CD4-positive, alpha-beta T cell (primary cell): ENCODE measurements around the gene LMX1B. TPM values are rescaled to one million over a fixed set of nuclear protein-coding genes. Genes with fewer than 3 reads are reported as not detected.

Experiments
- ATAC-seq: fragments of 200-7000 bp; cut with Tn5 transposase; one replicate; pipeline ENCODE4 v1.10.0; 2022; ENCODE audit warnings: mild to moderate bottlenecking; ENCODE audit not compliant: poor library complexity
- CTCF ChIA-PET: fragments of 350-600 bp; sonication (Branson Sonifier 250); formaldehyde crosslinking; loops from one replicate; lab custom pipeline; 2021; ENCODE audit warnings: antibody characterized with exemption, inconsistent platforms; lab: Charles Lee
- POLR2A ChIA-PET: fragments of 350-600 bp; sonication (Branson Sonifier 250); formaldehyde crosslinking; loops from one replicate; lab custom pipeline; 2021; ENCODE audit warnings: antibody characterized with exemption, inconsistent platforms; lab: Charles Lee
- DNase-seq, 14 experiments: peaks; one replicate each; pipeline ENCODE4 v3.0.0-alpha.2; 2013 to 2020; ENCODE audit warnings: mixed read lengths in 2 of 14
- H3K27ac ChIP-seq, 2 donors: one replicate each; pipeline versions ENCODE4 v1.5.1 to v1.7.0; 2013; ENCODE audit warnings: low read length in 2 of 2, low read depth in 1 of 2, mild to moderate bottlenecking in 1 of 2
- H3K27me3 ChIP-seq, 2 experiments: 1 replicate in 1 of 2; 2 replicates in 1 of 2; pipeline versions ENCODE4 v1.6.1 to v1.7.0; 2013; ENCODE audit warnings: low read length in 2 of 2, control low read depth in 1 of 2, mild to moderate bottlenecking in 1 of 2, moderate library complexity in 1 of 2; ENCODE audit not compliant: insufficient read depth in 2 of 2, control insufficient read depth in 1 of 2
- H3K36me3 ChIP-seq: one replicate; pipeline ENCODE4 v1.6.1; 2013; ENCODE audit warnings: low read length, control low read depth; ENCODE audit not compliant: insufficient read depth
- H3K4me1 ChIP-seq: one replicate; pipeline ENCODE4 v1.6.1; 2013; ENCODE audit warnings: low read length, control low read depth; ENCODE audit not compliant: insufficient read depth
- H3K4me3 ChIP-seq: one replicate; pipeline ENCODE4 v1.5.1; 2013; ENCODE audit warnings: mild to moderate bottlenecking, low read length, moderate library complexity
- H3K9me3 ChIP-seq, 2 experiments: 1 replicate in 1 of 2; 2 replicates in 1 of 2; pipeline versions ENCODE4 v1.6.1 to v1.7.0; 2013; ENCODE audit warnings: low read length in 2 of 2, mild to moderate bottlenecking in 2 of 2, control low read depth in 1 of 2, moderate library complexity in 1 of 2; ENCODE audit not compliant: control insufficient read depth in 1 of 2, insufficient read depth in 1 of 2
- H3K27ac Mint-ChIP-seq: one replicate; pipeline ENCODE4 v1.8.0; 2020; ENCODE audit warnings: mixed read lengths
- H3K27me3 Mint-ChIP-seq: one replicate; pipeline ENCODE4 v1.8.0; 2021; ENCODE audit warnings: mixed read lengths
- H3K36me3 Mint-ChIP-seq: one replicate; pipeline ENCODE4 v1.8.0; 2021; ENCODE audit warnings: low read depth, mixed read lengths
- H3K4me1 Mint-ChIP-seq: one replicate; pipeline ENCODE4 v1.8.0; 2021; ENCODE audit warnings: low read depth, mixed read lengths
- H3K4me3 Mint-ChIP-seq: one replicate; pipeline ENCODE4 v1.8.0; 2020; ENCODE audit warnings: mild to moderate bottlenecking, mixed read lengths
- H3K9me3 Mint-ChIP-seq: one replicate; pipeline ENCODE4 v1.8.0; 2020; ENCODE audit warnings: mixed read lengths
- CTCF ChIP-seq: fragments of 200-600 bp; IDR thresholded peaks from one replicate; pipeline ENCODE4 v1.8.0; 2022; ENCODE audit warnings: antibody characterized with exemption, mild to moderate bottlenecking
- intact Hi-C, 2 experiments: fragments of 100-400 bp; cut with DNase I in 1 of 2; cut with micrococcal nuclease in 1 of 2; formaldehyde crosslinking; loops; one replicate each; pipeline versions ENCODE4 v1.15.1 to v1.9.0; 2023 to 2025; cut with DNase I, micrococcal nuclease
- total RNA-seq, 174 experiments: library from RNA in 2 of 174; stranded (reverse) in 2 of 174; gene quantifications; one replicate each; pipeline ENCODE4 v1.2.3 and lab custom pipeline; 2021 to 2026

The LMX1B gene
- total RNA-seq, 2 experiments from 2014 or later, result not detected

GRCh38 chr9:126647585-126648411 lies 34.1 kb downstream of the LMX1B start:
- H3K4me3 ChIP-seq, result no peak overlapping the region
- H3K36me3 ChIP-seq, result no peaks in the 10 kb centered on the region
- ATAC-seq (no peak), DNase-seq (no peak)
- H3K9me3 ChIP-seq, result peaks cover 0 to 11% of the 10 kb centered on the region in 2 experiments
- no peaks in the 10 kb centered on the region for H3K4me1 Mint-ChIP-seq
- no peaks in the 10 kb centered on the region for H3K36me3 Mint-ChIP-seq
- CTCF ChIA-PET, result no interaction called here
- peaks cover 81% of the 10 kb centered on the region for H3K27me3 Mint-ChIP-seq
- no peak overlapping the region for H3K4me3 Mint-ChIP-seq
- H3K4me1 ChIP-seq, result peaks cover 6% of the 10 kb centered on the region
- peaks cover 48 to 79% of the 10 kb centered on the region in 2 experiments for H3K27me3 ChIP-seq
- H3K27ac Mint-ChIP-seq, result no peak overlapping the region
- POLR2A ChIA-PET, result no interaction called here
- H3K27ac ChIP-seq, result no peak overlapping the region
- no peaks in the 10 kb centered on the region for H3K9me3 Mint-ChIP-seq
- TF ChIP-seq CTCF, result no peak
- intact Hi-C loops, result no loop called here

GRCh38 chr9:126649477-126649876 lies 35.7 kb downstream of the LMX1B start:
- H3K4me1 Mint-ChIP-seq, result no peaks in the 10 kb centered on the region
- no peak overlapping the region for H3K27ac Mint-ChIP-seq
- H3K4me3 Mint-ChIP-seq, result no peak overlapping the region
- no peak for TF ChIP-seq CTCF
- DNase-seq, result no peak
- peaks cover 82% of the 10 kb centered on the region for H3K27me3 Mint-ChIP-seq
- CTCF ChIA-PET, result no interaction called here
- peaks cover 6% of the 10 kb centered on the region for H3K4me1 ChIP-seq
- H3K9me3 ChIP-seq, result peaks cover 0 to 7% of the 10 kb centered on the region in 2 experiments
- H3K9me3 Mint-ChIP-seq, result no peaks in the 10 kb centered on the region
- no peaks in the 10 kb centered on the region for H3K36me3 ChIP-seq
- POLR2A ChIA-PET, result no interaction called here
- no peak for ATAC-seq
- H3K36me3 Mint-ChIP-seq, result no peaks in the 10 kb centered on the region
- no peak overlapping the region for H3K27ac ChIP-seq
- H3K27me3 ChIP-seq, result peaks cover 42 to 77% of the 10 kb centered on the region in 2 experiments
- H3K4me3 ChIP-seq, result no peak overlapping the region
- intact Hi-C loops, result no loop called here

GRCh38 chr9:126650404-126651341 lies 36.9 kb downstream of the LMX1B start:
- Histone ChIP-seq H3K4me1 (peaks cover 6% of the 10 kb centered on the region), H3K4me3 (no peak overlapping the region), H3K9me3 (peaks cover 0 to 7% of the 10 kb centered on the region in 2 experiments), H3K27ac (no peak overlapping the region), H3K27me3 (peaks cover 36 to 65% of the 10 kb centered on the region in 2 experiments), H3K36me3 (no peaks in the 10 kb centered on the region)
- intact Hi-C loops, result no loop called here
- Mint-ChIP-seq H3K9me3 (no peaks in the 10 kb centered on the region), H3K36me3 (no peaks in the 10 kb centered on the region), H3K4me3 (no peak overlapping the region), H3K27me3 (peaks cover 83% of the 10 kb centered on the region), H3K27ac (no peak overlapping the region), H3K4me1 (no peaks in the 10 kb centered on the region)
- no peak for TF ChIP-seq CTCF
- DNase-seq, result no peak
- no peak for ATAC-seq
- ChIA-PET POLR2A (no interaction called here), CTCF (no interaction called here)
